Naive B cell (primary cell): ENCODE data around the gene CAMTA1. TPM values are rescaled to one million over a fixed set of nuclear protein-coding genes. Genes with fewer than 3 reads are reported as not detected.
A peak's percentile ranks its signal among the peaks of the same experiment; 100 is the strongest.
"Not testable (repeated sequence)": the region's sequence is repeated elsewhere in the genome, so short reads cannot be mapped to it uniquely, and the experiment has no call there.

ENCODE experiments used
- ATAC-seq, 2 donors: fragments of 150-1000 bp; cut with Tn5 transposase; 2 replicates each; pipeline ENCODE4 v1.10.0; 2021; ENCODE audit warnings: low read depth in 2 of 2, mild to moderate bottlenecking in 2 of 2, moderate library complexity in 2 of 2
- DNase-seq: peaks from one replicate; pipeline ENCODE4 v3.0.0; 2022
- H3K27ac Mint-ChIP-seq, 6 donors: one replicate each; pipeline ENCODE4 v1.8.0; 2020 to 2022; ENCODE audit warnings: mild to moderate bottlenecking in 6 of 6, mixed read lengths in 6 of 6, moderate library complexity in 5 of 6, inconsistent platforms in 2 of 6
- H3K27me3 Mint-ChIP-seq, 3 donors: one replicate each; pipeline ENCODE4 v1.8.0; 2021 to 2022; ENCODE audit warnings: mixed read lengths in 3 of 3, mild to moderate bottlenecking in 1 of 3
- H3K36me3 Mint-ChIP-seq, 2 donors: one replicate each; pipeline ENCODE4 v1.8.0; 2020 to 2022; ENCODE audit warnings: mixed read lengths in 2 of 2, inconsistent platforms in 1 of 2, mild to moderate bottlenecking in 1 of 2
- H3K4me1 Mint-ChIP-seq, 3 donors: one replicate each; pipeline ENCODE4 v1.8.0; 2020 to 2022; ENCODE audit warnings: mixed read lengths in 3 of 3, inconsistent platforms in 1 of 3, mild to moderate bottlenecking in 1 of 3, moderate library complexity in 1 of 3
- H3K4me3 Mint-ChIP-seq, 8 donors: one replicate each; pipeline ENCODE4 v1.8.0; 2020 to 2022; ENCODE audit warnings: mild to moderate bottlenecking in 8 of 8, mixed read lengths in 8 of 8, moderate library complexity in 8 of 8, inconsistent platforms in 2 of 8
- H3K9me3 Mint-ChIP-seq, 7 donors: one replicate each; pipeline ENCODE4 v1.8.0; 2020 to 2022; ENCODE audit warnings: mixed read lengths in 7 of 7, mild to moderate bottlenecking in 5 of 7, inconsistent platforms in 2 of 7, moderate library complexity in 1 of 7
- polyA plus RNA-seq, 6 donors: library from polyadenylated mRNA; unstranded; fragments of 300-500 nt; fragmentation: Illumina TruSeq; gene quantifications; one replicate each; pipeline ENCODE4 v1.2.3, GENCODE V29; 2021; ENCODE audit warnings: low read depth in 6 of 6

CAMTA1 gene
- polyA plus RNA-seq, 6 donors from 2014 or later = 75.4 to 140 (median 88.8) TPM

- H3K4me3 Mint-ChIP-seq = no peak overlapping the region
- ATAC-seq (no peak), DNase-seq (no peak)
- no peaks in the 10 kb centered on the region for H3K4me1 Mint-ChIP-seq
- H3K27ac Mint-ChIP-seq = no peak overlapping the region
- peaks cover 3 to 32% (median 20%) of the 10 kb centered on the region in 7 donors for H3K9me3 Mint-ChIP-seq
- no peaks in the 10 kb centered on the region for H3K36me3 Mint-ChIP-seq
- H3K27me3 Mint-ChIP-seq = peaks cover 5 to 16% (median 13%) of the 10 kb centered on the region in 3 donors
These were observed 616.7 kb downstream of the CAMTA1 start for GRCh38 chr1:7401814-7402547.

- H3K9me3 Mint-ChIP-seq = peaks cover 3 to 27% (median 18%) of the 10 kb centered on the region in 7 donors
- no peak overlapping the region for H3K27ac Mint-ChIP-seq
- ATAC-seq = no peak
- H3K36me3 Mint-ChIP-seq = no peaks in the 10 kb centered on the region
- no peaks in the 10 kb centered on the region for H3K4me1 Mint-ChIP-seq
- peaks cover 5 to 16% (median 13%) of the 10 kb centered on the region in 3 donors for H3K27me3 Mint-ChIP-seq
- DNase-seq = no peak
- H3K4me3 Mint-ChIP-seq = no peak overlapping the region
These were observed 617.2 kb downstream of the CAMTA1 start for GRCh38 chr1:7402548-7402850.

- ATAC-seq = no peak
- Mint-ChIP-seq H3K27me3 (peaks cover 5 to 16% (median 13%) of the 10 kb centered on the region in 3 donors), H3K36me3 (no peaks in the 10 kb centered on the region), H3K9me3 (peaks cover 3 to 23% (median 18%) of the 10 kb centered on the region in 7 donors), H3K4me1 (no peaks in the 10 kb centered on the region), H3K4me3 (no peak overlapping the region), H3K27ac (no peak overlapping the region)
- DNase-seq = no peak
These were observed 618.2 kb downstream of the CAMTA1 start for GRCh38 chr1:7403265-7404045.

- peaks cover 3 to 15% (median 14%) of the 10 kb centered on the region in 7 donors for H3K9me3 Mint-ChIP-seq
- no peak for DNase-seq
- peaks cover 5 to 16% (median 9%) of the 10 kb centered on the region in 3 donors for H3K27me3 Mint-ChIP-seq
- no peak for ATAC-seq
- H3K4me1 Mint-ChIP-seq = no peaks in the 10 kb centered on the region
- H3K27ac Mint-ChIP-seq = no peak overlapping the region
- no peaks in the 10 kb centered on the region for H3K36me3 Mint-ChIP-seq
- H3K4me3 Mint-ChIP-seq = no peak overlapping the region
These were observed 618.9 kb downstream of the CAMTA1 start for GRCh38 chr1:7404046-7404742.

- no peaks in the 10 kb centered on the region for H3K36me3 Mint-ChIP-seq
- ATAC-seq (no peak), DNase-seq (no peak)
- H3K4me3 Mint-ChIP-seq = no peak overlapping the region
- H3K4me1 Mint-ChIP-seq = no peaks in the 10 kb centered on the region
- peaks cover 0 to 3% (median 0%) of the 10 kb centered on the region in 7 donors for H3K9me3 Mint-ChIP-seq
- peaks cover 0 to 16% (median 0%) of the 10 kb centered on the region in 3 donors for H3K27me3 Mint-ChIP-seq
- no peak overlapping the region for H3K27ac Mint-ChIP-seq
These were observed 620.7 kb downstream of the CAMTA1 start for GRCh38 chr1:7405844-7406500.

- no peak for ATAC-seq
- no peaks in the 10 kb centered on the region for H3K36me3 Mint-ChIP-seq
- H3K4me1 Mint-ChIP-seq = no peaks in the 10 kb centered on the region
- peaks cover 0 to 16% (median 0%) of the 10 kb centered on the region in 3 donors for H3K27me3 Mint-ChIP-seq
- no peak for DNase-seq
- peaks cover 0 to 3% (median 0%) of the 10 kb centered on the region in 7 donors for H3K9me3 Mint-ChIP-seq
- H3K27ac Mint-ChIP-seq = peak overlapping the region in 1 of 6 donors; percentile 44
- H3K4me3 Mint-ChIP-seq = no peak overlapping the region
These were observed 621.6 kb downstream of the CAMTA1 start for GRCh38 chr1:7406641-7407543.

DNA sequence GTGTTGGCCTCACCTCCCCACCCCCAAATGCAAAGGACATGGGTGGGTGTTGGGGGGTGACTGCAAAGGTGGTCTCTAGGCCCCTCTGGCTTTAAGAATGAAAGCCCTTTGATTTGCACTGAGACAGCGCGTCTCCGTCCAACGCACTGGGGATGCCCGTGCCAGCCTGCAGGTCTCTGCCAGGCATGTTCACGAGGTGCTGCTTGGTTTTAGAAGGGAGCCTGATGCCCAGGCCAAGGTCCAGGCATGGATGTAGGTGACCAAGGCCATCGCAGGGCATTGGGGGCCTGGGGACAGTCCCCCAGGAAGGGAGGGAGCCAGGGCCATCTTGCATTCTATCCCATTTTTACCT lies 622.3 kb downstream of the CAMTA1 start:
- Mint-ChIP-seq H3K27me3 (peaks cover 0 to 16% (median 0%) of the 10 kb centered on the region in 3 donors), H3K4me1 (no peaks in the 10 kb centered on the region), H3K4me3 (no peak overlapping the region), H3K27ac (no peak overlapping the region), H3K36me3 (no peaks in the 10 kb centered on the region), H3K9me3 (peaks cover 0 to 2% (median 0%) of the 10 kb centered on the region in 7 donors)
- DNase-seq = no peak
- no peak for ATAC-seq

DNA sequence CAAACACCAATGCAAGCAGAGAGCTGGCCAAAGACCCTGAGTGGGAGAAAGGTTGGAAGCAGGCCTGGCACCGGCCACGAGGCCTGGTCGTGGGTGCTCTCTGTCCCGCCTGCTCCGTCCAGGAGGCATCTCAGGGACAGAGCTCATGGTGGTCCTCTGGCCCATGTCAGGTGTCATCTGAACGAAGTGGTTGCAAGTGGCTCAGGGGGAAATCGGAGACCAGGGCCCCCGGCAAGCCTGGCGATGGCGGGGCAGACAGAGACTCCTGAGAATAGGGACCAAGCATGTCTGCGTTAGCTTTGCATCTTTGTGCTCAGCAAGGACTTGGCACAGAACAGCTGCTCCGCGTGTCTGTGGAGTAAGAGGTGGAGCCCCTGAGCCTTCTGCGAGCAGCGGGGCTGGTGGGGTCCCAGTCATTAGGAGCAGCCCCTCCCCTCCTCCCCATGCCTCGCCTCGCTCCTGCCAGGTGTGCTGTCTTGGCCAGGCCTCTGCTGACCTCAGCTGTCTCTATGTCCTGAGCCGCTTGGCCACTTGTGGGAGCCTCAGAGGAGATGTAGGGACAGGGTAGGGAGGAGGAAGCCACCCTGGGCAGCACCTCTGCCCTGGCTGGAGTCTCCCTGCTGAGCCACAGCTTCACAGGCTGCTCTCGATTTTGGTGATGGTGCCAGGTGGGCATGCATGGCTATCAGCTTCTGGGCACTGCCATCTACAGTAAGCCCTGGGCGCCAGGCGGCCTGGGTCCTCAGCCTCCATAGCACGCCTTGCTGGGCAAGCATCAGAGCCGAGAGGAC lies 622.9 kb downstream of the CAMTA1 start:
- H3K4me1 Mint-ChIP-seq = no peaks in the 10 kb centered on the region
- ATAC-seq (no peak), DNase-seq (no peak)
- H3K36me3 Mint-ChIP-seq = no peaks in the 10 kb centered on the region
- peaks cover 0 to 13% (median 0%) of the 10 kb centered on the region in 3 donors for H3K27me3 Mint-ChIP-seq
- H3K9me3 Mint-ChIP-seq = peaks cover 0 to 2% (median 0%) of the 10 kb centered on the region in 7 donors
- H3K27ac Mint-ChIP-seq = no peak overlapping the region
- peak overlapping the region in 1 of 8 donors; percentile 47 for H3K4me3 Mint-ChIP-seq

GRCh38 chr1:7408771-7409150 lies 623.5 kb downstream of the CAMTA1 start:
- Mint-ChIP-seq H3K27me3 (peaks cover 0 to 7% (median 0%) of the 10 kb centered on the region in 3 donors), H3K4me1 (no peaks in the 10 kb centered on the region), H3K36me3 (no peaks in the 10 kb centered on the region), H3K27ac (no peak overlapping the region), H3K9me3 (peaks cover 0 to 2% (median 0%) of the 10 kb centered on the region in 7 donors), H3K4me3 (no peak overlapping the region)
- no peak for ATAC-seq
- no peak for DNase-seq

DNA sequence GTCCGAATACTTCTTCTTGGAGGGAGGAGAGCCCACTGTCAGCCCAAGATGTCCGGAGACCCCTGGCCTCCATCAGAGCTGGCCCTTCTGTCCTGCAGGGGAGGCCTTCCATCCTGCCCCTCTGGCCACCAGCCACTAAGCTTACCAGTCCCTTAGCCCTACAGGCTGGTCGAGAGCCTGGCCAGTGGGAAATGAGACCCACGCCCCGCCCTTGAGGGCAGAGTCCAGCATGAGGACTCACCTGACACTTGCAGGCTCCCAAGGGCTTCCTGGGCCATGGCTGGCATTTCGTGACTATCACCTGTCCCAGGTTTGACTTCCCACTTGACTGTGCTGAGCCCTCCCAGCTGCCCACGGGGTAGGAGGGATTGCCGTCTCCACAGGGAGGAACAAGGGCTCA lies 624.0 kb downstream of the CAMTA1 start:
- Mint-ChIP-seq H3K9me3 (peaks cover 0 to 2% (median 0%) of the 10 kb centered on the region in 7 donors), H3K27me3 (peaks cover 0 to 2% (median 0%) of the 10 kb centered on the region in 3 donors), H3K36me3 (no peaks in the 10 kb centered on the region), H3K4me1 (no peaks in the 10 kb centered on the region), H3K27ac (no peak overlapping the region), H3K4me3 (no peak overlapping the region)
- no peak for DNase-seq
- no peak for ATAC-seq

- DNase-seq (no peak), ATAC-seq (no peak)
- Mint-ChIP-seq H3K4me3 (no peak overlapping the region), H3K27me3 (no peaks in the 10 kb centered on the region), H3K4me1 (no peaks in the 10 kb centered on the region), H3K36me3 (no peaks in the 10 kb centered on the region), H3K27ac (no peak overlapping the region), H3K9me3 (peaks cover 0 to 2% (median 0%) of the 10 kb centered on the region in 7 donors)
These were observed 624.9 kb downstream of the CAMTA1 start for GRCh38 chr1:7410156-7410555.

DNA sequence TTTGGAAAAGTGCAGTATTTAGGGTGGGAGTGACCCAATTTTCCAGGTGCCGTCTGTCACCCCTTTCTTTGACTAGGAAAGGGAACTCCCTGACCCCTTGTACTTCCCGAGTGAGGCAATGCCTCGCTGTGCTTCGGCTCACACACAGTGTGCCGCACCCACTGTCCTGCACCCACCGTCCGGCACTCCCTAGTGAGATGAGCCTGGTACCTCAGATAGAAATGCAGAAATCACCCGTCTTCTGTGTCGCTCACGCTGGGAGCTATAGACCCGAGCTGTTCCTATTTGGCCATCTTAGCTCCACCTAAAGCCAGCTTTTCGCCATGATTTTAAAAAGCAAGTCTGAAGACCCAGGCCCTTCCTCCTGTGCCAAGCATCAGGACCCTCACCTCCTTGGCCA lies 632.4 kb downstream of the CAMTA1 start:
- H3K4me1 Mint-ChIP-seq, ATAC-seq, H3K4me3 Mint-ChIP-seq, DNase-seq, H3K27ac Mint-ChIP-seq: not testable (repeated sequence)
- H3K27me3 Mint-ChIP-seq = peaks cover 0 to 25% (median 14%) of the 10 kb centered on the region in 3 donors
- H3K36me3 Mint-ChIP-seq = peaks cover 0 to 15% of the 10 kb centered on the region in 2 donors
- H3K9me3 Mint-ChIP-seq = peaks cover 10 to 26% (median 18%) of the 10 kb centered on the region in 7 donors
